ENCODE data around the gene ODF2. TPM values are rescaled to one million over a fixed set of nuclear protein-coding genes. Genes with fewer than 3 reads are reported as not detected.

ODF2 gene
- total and polyA plus RNA-seq, 2 of the 13 experiments (the other 11 are each of a cell fraction or from before 2014, with no cell fraction given): 9.8 to 31.3 TPM

- peak; percentile 81 for TF ChIP-seq KDM5A (IDR thresholded peaks at IDR 0.05; ENCODE audit: borderline replicate concordance, low read length)
- TF ChIP-seq ZNF367 (CRISPR knock-in tag; IDR thresholded peaks at IDR 0.05; ENCODE audit: borderline replicate concordance): no peak
- no peak for TF ChIP-seq NPAS2 (CRISPR knock-in tag; IDR thresholded peaks at IDR 0.05; ENCODE audit: borderline replicate concordance)
- TF ChIP-seq NFE2L1 (CRISPR knock-in tag; IDR thresholded peaks at IDR 0.05; ENCODE audit: borderline replicate concordance): no peak
- peak; percentile 81 for TF ChIP-seq NAIF1 (CRISPR knock-in tag; IDR thresholded peaks at IDR 0.05; ENCODE audit: borderline replicate concordance)
- peak; percentile 59 for TF ChIP-seq KLF9 (CRISPR knock-in tag; IDR thresholded peaks at IDR 0.05; ENCODE audit: low read depth)
- peak; percentile 52; the same call in 1 of the 2 replicates for TF ChIP-seq ZMYM3 (CRISPR knock-in tag; IDR thresholded peaks at IDR 0.05)
- no peak for TF ChIP-seq NONO (IDR thresholded peaks at IDR 0.05)
- TF ChIP-seq NONO (CRISPR knock-in tag; conservative IDR thresholded peaks at IDR 0.05): peak; percentile 89
- TF ChIP-seq SNRNP70 (IDR thresholded peaks at IDR 0.05; ENCODE audit: low read depth, low read length): no peak
- peak; percentile 68 for TF ChIP-seq ZNF331 (CRISPR knock-in tag; IDR thresholded peaks at IDR 0.05)
- TF ChIP-seq, protein P1, sequence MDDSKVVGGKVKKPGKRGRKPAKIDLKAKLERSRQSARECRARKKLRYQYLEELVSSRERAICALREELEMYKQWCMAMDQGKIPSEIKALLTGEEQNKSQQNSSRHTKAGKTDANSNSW (CRISPR knock-in tag; IDR thresholded peaks at IDR 0.05; ENCODE audit: borderline replicate concordance): no peak
- TF ChIP-seq, protein P2, sequence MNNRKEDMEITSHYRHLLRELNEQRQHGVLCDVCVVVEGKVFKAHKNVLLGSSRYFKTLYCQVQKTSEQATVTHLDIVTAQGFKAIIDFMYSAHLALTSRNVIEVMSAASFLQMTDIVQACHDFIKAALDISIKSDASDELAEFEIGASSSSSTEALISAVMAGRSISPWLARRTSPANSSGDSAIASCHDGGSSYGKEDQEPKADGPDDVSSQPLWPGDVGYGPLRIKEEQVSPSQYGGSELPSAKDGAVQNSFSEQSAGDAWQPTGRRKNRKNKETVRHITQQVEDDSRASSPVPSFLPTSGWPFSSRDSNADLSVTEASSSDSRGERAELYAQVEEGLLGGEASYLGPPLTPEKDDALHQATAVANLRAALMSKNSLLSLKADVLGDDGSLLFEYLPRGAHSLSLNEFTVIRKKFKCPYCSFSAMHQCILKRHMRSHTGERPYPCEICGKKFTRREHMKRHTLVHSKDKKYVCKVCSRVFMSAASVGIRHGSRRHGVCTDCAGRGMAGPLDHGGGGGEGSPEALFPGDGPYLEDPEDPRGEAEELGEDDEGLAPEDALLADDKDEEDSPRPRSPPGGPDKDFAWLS (CRISPR knock-in tag; IDR thresholded peaks at IDR 0.05; ENCODE audit: borderline replicate concordance): no peak
- TF ChIP-seq BHLHE40 (IDR thresholded peaks at IDR 0.05; ENCODE audit: low read length): no peak; the same call in none of the 2 replicates
- no peak for TF ChIP-seq ZBED4 (CRISPR knock-in tag; IDR thresholded peaks at IDR 0.05; ENCODE audit: borderline replicate concordance)
- no peak for TF ChIP-seq ZNF672 (CRISPR knock-in tag; IDR thresholded peaks at IDR 0.05)
- no peak for TF ChIP-seq NR2F6 (IDR thresholded peaks at IDR 0.05)
- peak; percentile 38; the same call in 1 of the 2 replicates for TF ChIP-seq NR2F6 (CRISPR knock-in tag; IDR thresholded peaks at IDR 0.05)
- TF ChIP-seq ZNF598 (CRISPR knock-in tag; IDR thresholded peaks at IDR 0.05; ENCODE audit: borderline replicate concordance): peak; percentile 92; the same call in 1 of the 2 replicates
- peak; percentile 57 for TF ChIP-seq MED8 (CRISPR knock-in tag; IDR thresholded peaks at IDR 0.05; ENCODE audit: insufficient replicate concordance)
- peak; percentile 93 for TF ChIP-seq ZNF232 (CRISPR knock-in tag; IDR thresholded peaks at IDR 0.05; ENCODE audit: borderline replicate concordance)
- no peak for TF ChIP-seq MAZ (IDR thresholded peaks at IDR 0.05; ENCODE audit: borderline replicate concordance, low read depth, low read length)
- peak; percentile 69; the same call in 1 of the 2 replicates for TF ChIP-seq MAZ (CRISPR knock-in tag; IDR thresholded peaks at IDR 0.05; ENCODE audit: low read depth)
- TF ChIP-seq SRSF1 (optimal IDR thresholded peaks at IDR 0.05; ENCODE audit: low read depth, low read length): no peak
Observed at GRCh38 chr9:128504485-128505413, 48.9 kb downstream of the ODF2 start, which contains the start of gene GLE1 (continued).

Measured in HepG2 (cell line).